T-helper 22 cell (primary cell): ENCODE measurements around the gene CDH13.
"Not testable (repeated sequence)": the region's sequence is repeated elsewhere in the genome, so short reads cannot be mapped to it uniquely, and the experiment has no call there.

Source experiments
- DNase-seq: peaks from one replicate; pipeline ENCODE4 v3.0.0-alpha.2; 2020; ENCODE audit warnings: low read depth

The CDH13 gene

GRCh38 chr16:82891424-82891823, 264.7 kb downstream of the CDH13 start:
- DNase-seq, result no peak

- no peak for DNase-seq
Observed at GRCh38 chr16:82891918-82892317, 265.1 kb downstream of the CDH13 start.

GRCh38 chr16:82892324-82892723, 265.6 kb downstream of the CDH13 start:
- no peak for DNase-seq

- no peak for DNase-seq
Observed at GRCh38 chr16:82895843-82896242, 269.1 kb downstream of the CDH13 start.

- no peak for DNase-seq
Observed at GRCh38 chr16:82899006-82899405, 272.2 kb downstream of the CDH13 start.

GRCh38 chr16:82899731-82900450, 273.1 kb downstream of the CDH13 start:
- no peak for DNase-seq

GRCh38 chr16:82900559-82900958, 273.8 kb downstream of the CDH13 start:
- DNase-seq, result no peak

- DNase-seq, result no peak
Observed at GRCh38 chr16:82911925-82912324, 285.2 kb downstream of the CDH13 start.

- no peak for DNase-seq
Observed at GRCh38 chr16:82915139-82915824, 288.5 kb downstream of the CDH13 start.

- no peak for DNase-seq
Observed at GRCh38 chr16:82917886-82918595, 291.3 kb downstream of the CDH13 start.

GRCh38 chr16:82924075-82924854, 297.5 kb downstream of the CDH13 start:
- peak; percentile 14 for DNase-seq

- DNase-seq, result no peak
Observed at GRCh38 chr16:82926500-82926899, 299.7 kb downstream of the CDH13 start.

GRCh38 chr16:82933933-82934332, 307.2 kb downstream of the CDH13 start:
- DNase-seq, result not testable (repeated sequence)

GRCh38 chr16:82935766-82936165, 309.0 kb downstream of the CDH13 start:
- no peak for DNase-seq

- DNase-seq, result no peak
Observed at GRCh38 chr16:82936941-82937551, 310.3 kb downstream of the CDH13 start.

- DNase-seq, result no peak
Observed at GRCh38 chr16:82937926-82938520, 311.3 kb downstream of the CDH13 start.

GRCh38 chr16:82943371-82943770, 316.6 kb downstream of the CDH13 start:
- DNase-seq, result no peak

- DNase-seq, result no peak
Observed at GRCh38 chr16:82945420-82946101, 318.8 kb downstream of the CDH13 start.

GRCh38 chr16:82947698-82948097, 320.9 kb downstream of the CDH13 start:
- no peak for DNase-seq

- no peak for DNase-seq
Observed at GRCh38 chr16:82949016-82949415, 322.2 kb downstream of the CDH13 start.

- DNase-seq, result no peak
Observed at GRCh38 chr16:82953517-82953916, 326.7 kb downstream of the CDH13 start.
